HEK293 (cell line): ENCODE results near the gene DYNC2I2.

Experiments
- CTCF ChIA-PET: fragments of 350-600 bp; formaldehyde crosslinking; extraction: SDS; loops from one replicate; lab custom pipeline; 2021; ENCODE audit warnings: antibody characterized with exemption; lab: Yijun Ruan, JAX
- POLR2A ChIA-PET: fragments of 300-600 bp; formaldehyde crosslinking; extraction: SDS; loops from one replicate; lab custom pipeline; 2020; ENCODE audit warnings: antibody characterized with exemption, inconsistent platforms; lab: Yijun Ruan, JAX
- H3K27ac ChIP-seq: fragments of 200-500 bp; sonication (Bioruptor generic); 2 replicates; pipeline ENCODE4 v1.5.1; 2014; ENCODE audit warnings: low read depth, low read length, control low read depth, inconsistent platforms; ENCODE audit errors: extremely low read depth
- H3K36me3 ChIP-seq, 2 experiments: fragments of 200-500 bp in 1 of 2; sonication (Bioruptor generic) in 1 of 2; 1 replicate in 1 of 2; 2 replicates in 1 of 2; pipeline ENCODE4 v1.5.1; 2014 to 2017; ENCODE audit warnings: inconsistent platforms in 2 of 2, low read length in 2 of 2; ENCODE audit not compliant: control insufficient read depth in 2 of 2, insufficient read depth in 1 of 2
- H3K4me1 ChIP-seq: fragments of 200-500 bp; sonication (Bioruptor generic); 2 replicates; pipeline ENCODE4 v1.5.1; 2014; ENCODE audit warnings: mild to moderate bottlenecking, low read length, inconsistent platforms; ENCODE audit not compliant: control insufficient read depth, insufficient read depth
- H3K4me3 ChIP-seq: 2 replicates; pipeline ENCODE4 v1.5.1; 2011; ENCODE audit warnings: low read depth, mild to moderate bottlenecking, control low read depth, low read length, moderate library complexity
- H3K9me3 ChIP-seq: fragments of 200-500 bp; sonication (Bioruptor generic); 2 replicates; pipeline ENCODE4 v1.5.1; 2014; ENCODE audit warnings: low read depth, low read length, inconsistent platforms; ENCODE audit not compliant: control insufficient read depth, insufficient read depth
- BCL6B ChIP-seq: fragments of 450-650 bp; formaldehyde crosslinking; IDR thresholded peaks from 2 replicates; pipeline ENCODE4 v1.5.1; 2017; ENCODE audit warnings: missing biosample characterization, missing genetic modification characterization
- GLI2 ChIP-seq: fragments of 450-650 bp; formaldehyde crosslinking; IDR thresholded peaks from 2 replicates; pipeline ENCODE4; 2017; ENCODE audit warnings: missing biosample characterization, missing genetic modification characterization, low read depth, borderline replicate concordance
- MEIS1 ChIP-seq: sonication (generic); formaldehyde crosslinking; IDR thresholded peaks from 2 replicates; pipeline ENCODE4 v1.8.1; 2022; ENCODE audit warnings: missing genetic modification reagents, mild to moderate bottlenecking, borderline replicate concordance
- YY2 ChIP-seq: fragments of 450-650 bp; formaldehyde crosslinking; IDR thresholded peaks from 2 replicates; pipeline ENCODE4 v1.5.1; 2016; ENCODE audit warnings: missing biosample characterization, missing genetic modification characterization
- ZBTB1 ChIP-seq: fragments of 450-650 bp; formaldehyde crosslinking; IDR thresholded peaks from 2 replicates; pipeline ENCODE4 v1.5.1; 2016; ENCODE audit warnings: missing biosample characterization, missing genetic modification characterization
- ZBTB44 ChIP-seq: fragments of 450-650 bp; IDR thresholded peaks from 2 replicates; pipeline ENCODE4 v1.5.1; 2018; ENCODE audit warnings: missing biosample characterization, mild to moderate bottlenecking, missing genetic modification characterization
- ZBTB49 ChIP-seq: fragments of 450-650 bp; formaldehyde crosslinking; IDR thresholded peaks from 2 replicates; pipeline ENCODE4 v1.5.1; 2016; ENCODE audit warnings: missing biosample characterization, missing genetic modification characterization, low read depth
- ZFP69B ChIP-seq: fragments of 450-650 bp; formaldehyde crosslinking; IDR thresholded peaks from 2 replicates; pipeline ENCODE4 v1.5.1; 2016; ENCODE audit warnings: missing biosample characterization, missing genetic modification characterization
- ZNF10 ChIP-seq: fragments of 450-650 bp; formaldehyde crosslinking; IDR thresholded peaks from 2 replicates; pipeline ENCODE4 v1.5.1; 2017; ENCODE audit warnings: missing biosample characterization, missing genetic modification characterization
- ZNF140 ChIP-seq: fragments of 450-650 bp; formaldehyde crosslinking; IDR thresholded peaks from 2 replicates; pipeline ENCODE4 v1.5.1; 2016; ENCODE audit warnings: missing biosample characterization, missing genetic modification characterization
- ZNF157 ChIP-seq: fragments of 450-650 bp; formaldehyde crosslinking; IDR thresholded peaks from 2 replicates; pipeline ENCODE4 v1.5.1; 2016; ENCODE audit warnings: missing biosample characterization, missing genetic modification characterization
- ZNF19 ChIP-seq: fragments of 450-650 bp; formaldehyde crosslinking; IDR thresholded peaks from 2 replicates; pipeline ENCODE4; 2016; ENCODE audit warnings: missing biosample characterization, missing genetic modification characterization, low read depth
- ZNF202 ChIP-seq: fragments of 450-650 bp; formaldehyde crosslinking; IDR thresholded peaks from 2 replicates; pipeline ENCODE4 v1.5.1; 2016; ENCODE audit warnings: missing biosample characterization, missing genetic modification characterization, borderline replicate concordance
- ZNF292 ChIP-seq: fragments of 450-650 bp; formaldehyde crosslinking; IDR thresholded peaks from 2 replicates; pipeline ENCODE4 v1.5.1; 2016; ENCODE audit warnings: low read depth, missing biosample characterization, missing genetic modification characterization, borderline replicate concordance
- ZNF362 ChIP-seq: fragments of 450-650 bp; formaldehyde crosslinking; IDR thresholded peaks from 2 replicates; pipeline ENCODE4 v1.5.1; 2016; ENCODE audit warnings: missing biosample characterization, missing genetic modification characterization
- ZNF366 ChIP-seq: fragments of 450-650 bp; formaldehyde crosslinking; conservative IDR thresholded peaks from 2 replicates; pipeline ENCODE4 v1.5.1; 2016; ENCODE audit warnings: missing biosample characterization, missing genetic modification characterization
- ZNF394 ChIP-seq: fragments of 450-650 bp; formaldehyde crosslinking; IDR thresholded peaks from 2 replicates; pipeline ENCODE4 v1.5.1; 2016; ENCODE audit warnings: missing biosample characterization, missing genetic modification characterization, mild to moderate bottlenecking, moderate library complexity, borderline replicate concordance
- ZNF426 ChIP-seq: fragments of 450-650 bp; formaldehyde crosslinking; IDR thresholded peaks from 2 replicates; pipeline ENCODE4 v1.5.1; 2017; ENCODE audit warnings: missing biosample characterization, missing genetic modification characterization, mild to moderate bottlenecking, inconsistent platforms, moderate library complexity
- ZNF510 ChIP-seq: fragments of 450-650 bp; formaldehyde crosslinking; IDR thresholded peaks from 2 replicates; pipeline ENCODE4 v1.5.1; 2018; ENCODE audit warnings: mild to moderate bottlenecking, missing genetic modification characterization, missing biosample characterization; ENCODE audit not compliant: insufficient replicate concordance
- ZNF513 ChIP-seq: fragments of 450-650 bp; IDR thresholded peaks from 2 replicates; pipeline ENCODE4 v1.5.1; 2018; ENCODE audit warnings: missing biosample characterization, missing genetic modification characterization
- ZNF530 ChIP-seq: fragments of 450-650 bp; formaldehyde crosslinking; IDR thresholded peaks from 2 replicates; pipeline ENCODE4 v1.5.1; 2016; ENCODE audit warnings: low read depth, missing biosample characterization, missing genetic modification characterization
- ZNF560 ChIP-seq: fragments of 450-650 bp; formaldehyde crosslinking; IDR thresholded peaks from 2 replicates; pipeline ENCODE4 v1.5.1; 2017; ENCODE audit warnings: missing biosample characterization, missing genetic modification characterization, borderline replicate concordance
- ZNF658 ChIP-seq: fragments of 450-650 bp; formaldehyde crosslinking; IDR thresholded peaks from 2 replicates; pipeline ENCODE4; 2016; ENCODE audit warnings: missing biosample characterization, missing genetic modification characterization
- ZNF707 ChIP-seq: fragments of 450-650 bp; formaldehyde crosslinking; IDR thresholded peaks from 2 replicates; pipeline ENCODE4 v1.5.1; 2016; ENCODE audit warnings: missing biosample characterization, missing genetic modification characterization
- ZNF76 ChIP-seq: fragments of 450-650 bp; formaldehyde crosslinking; IDR thresholded peaks from 2 replicates; pipeline ENCODE4; 2016; ENCODE audit warnings: low read depth, missing biosample characterization, missing genetic modification characterization, borderline replicate concordance
- ZNF785 ChIP-seq: fragments of 450-650 bp; formaldehyde crosslinking; IDR thresholded peaks from 2 replicates; pipeline ENCODE4 v1.5.1; 2016; ENCODE audit warnings: missing biosample characterization, missing genetic modification characterization
- ZSCAN23 ChIP-seq: fragments of 450-650 bp; formaldehyde crosslinking; IDR thresholded peaks from 2 replicates; pipeline ENCODE4 v1.5.1; 2016; ENCODE audit warnings: missing biosample characterization, missing genetic modification characterization

DYNC2I2 gene

GRCh38 chr9:128595471-128595870, 61.2 kb downstream of the DYNC2I2 start (continued):
- TF ChIP-seq ZNF513 (tag by site-specific recombination) (no peak), ZNF292 (no peak), ZNF76 (no peak), ZNF426 (tag by site-specific recombination) (no peak), ZBTB1 (no peak)

- Histone ChIP-seq H3K9me3 (no peaks in the 10 kb centered on the region), H3K27ac (no peak overlapping the region), H3K4me1 (no peaks in the 10 kb centered on the region), H3K36me3 (peaks cover 42 to 89% of the 10 kb centered on the region in 2 experiments; a peak in 2 of 3 replicates), H3K4me3 (no peak overlapping the region)
- ChIA-PET POLR2A (no interaction called here), CTCF (no interaction called here)
- TF ChIP-seq ZNF140 (tag by site-specific recombination): no peak
- TF ChIP-seq ZNF394: no peak
- TF ChIP-seq MEIS1 (CRISPR knock-in tag): no peak
Measured at GRCh38 chr9:128593856-128594255, 62.8 kb downstream of the DYNC2I2 start.

GRCh38 chr9:128593039-128593438, 63.6 kb downstream of the DYNC2I2 start:
- TF ChIP-seq ZNF530 (tag by site-specific recombination) (no peak), ZNF202 (tag by site-specific recombination) (no peak), ZNF366 (tag by site-specific recombination) (no peak), ZNF707 (tag by site-specific recombination) (no peak), ZNF785 (tag by site-specific recombination) (no peak), ZBTB49 (tag by site-specific recombination) (no peak), ZNF19 (tag by site-specific recombination) (no peak), GLI2 (tag by site-specific recombination) (no peak), BCL6B (no peak), ZNF157 (no peak), ZNF10 (tag by site-specific recombination) (no peak), ZBTB44 (tag by site-specific recombination) (no peak), ZNF510 (tag by site-specific recombination) (no peak), ZNF362 (no peak), ZFP69B (no peak), ZNF560 (tag by site-specific recombination) (no peak), YY2 (tag by site-specific recombination) (no peak), ZNF658 (no peak), ZSCAN23 (tag by site-specific recombination) (no peak)
- CTCF ChIA-PET: no interaction called here
- H3K9me3 ChIP-seq: no peaks in the 10 kb centered on the region
- H3K4me3 ChIP-seq: no peak overlapping the region
- POLR2A ChIA-PET: no interaction called here
- H3K36me3 ChIP-seq: peaks cover 42 to 88% of the 10 kb centered on the region in 2 experiments; a peak in 2 of 3 replicates
- no peak overlapping the region for H3K27ac ChIP-seq
- no peaks in the 10 kb centered on the region for H3K4me1 ChIP-seq
